Hepatocyte (in vitro differentiated cells): ENCODE data around the gene FOLR3. TPM values are rescaled to one million over a fixed set of nuclear protein-coding genes. Genes with fewer than 3 reads are reported as not detected.

Source experiments
- DNase-seq: peaks from one replicate; pipeline ENCODE4 v3.0.0-alpha.2; 2016; ENCODE audit warnings: low spot score
- H2AFZ ChIP-seq: fragments of 200-600 bp; sonication (generic); 2 replicates; pipeline ENCODE4 v1.6.0; 2016; ENCODE audit warnings: antibody characterized with exemption, mild to moderate bottlenecking
- H3K27ac ChIP-seq: fragments of 200-600 bp; sonication (generic); 2 replicates; pipeline ENCODE4 v1.5.1; 2016; ENCODE audit warnings: mild to moderate bottlenecking
- H3K27me3 ChIP-seq: fragments of 200-600 bp; sonication (generic); 2 replicates; pipeline ENCODE4 v1.6.1; 2016
- H3K36me3 ChIP-seq: fragments of 200-600 bp; sonication (generic); replicated peaks from 2 replicates; pipeline ENCODE4 v1.5.1; 2016; ENCODE audit warnings: low read depth; ENCODE audit not compliant: insufficient read depth
- H3K4me1 ChIP-seq: fragments of 200-600 bp; sonication (generic); 2 replicates; pipeline ENCODE4 v1.5.1; 2016; ENCODE audit warnings: mild to moderate bottlenecking, moderate library complexity; ENCODE audit not compliant: insufficient read depth
- H3K4me2 ChIP-seq: fragments of 200-600 bp; sonication (generic); 2 replicates; pipeline ENCODE4 v1.6.0; 2016
- H3K4me3 ChIP-seq: fragments of 200-600 bp; sonication (generic); 2 replicates; pipeline ENCODE4 v1.5.1; 2016; ENCODE audit warnings: mild to moderate bottlenecking
- H3K79me2 ChIP-seq: fragments of 200-600 bp; sonication (generic); 2 replicates; pipeline ENCODE4 v1.6.0; 2017; ENCODE audit warnings: mild to moderate bottlenecking
- H3K9me2 ChIP-seq: fragments of 200-600 bp; sonication (generic); replicated peaks from 2 replicates; pipeline ENCODE4 v1.6.0; 2017; ENCODE audit warnings: mild to moderate bottlenecking; ENCODE audit not compliant: insufficient read depth
- H3K9me3 ChIP-seq: fragments of 200-600 bp; sonication (generic); 2 replicates; pipeline ENCODE4 v1.5.1; 2016; ENCODE audit warnings: low read depth, mild to moderate bottlenecking
- H4K20me1 ChIP-seq: fragments of 200-600 bp; sonication (generic); 2 replicates; pipeline ENCODE4 v1.6.0; 2016; ENCODE audit warnings: mild to moderate bottlenecking; ENCODE audit not compliant: insufficient read depth, poor library complexity, severe bottlenecking
- CTCF ChIP-seq: fragments of 200-600 bp; sonication (generic); IDR thresholded peaks from 2 replicates; pipeline ENCODE4 v1.5.1; 2016; ENCODE audit warnings: antibody characterized with exemption, mild to moderate bottlenecking; ENCODE audit not compliant: poor library complexity
- EZH2 ChIP-seq: fragments of 200-600 bp; sonication (generic); IDR thresholded peaks from 2 replicates; pipeline ENCODE4 v1.6.1; 2016; ENCODE audit warnings: antibody characterized with exemption, mild to moderate bottlenecking, borderline replicate concordance
- EZH2phosphoT487 ChIP-seq: fragments of 200-600 bp; sonication (generic); IDR thresholded peaks from one replicate; pipeline ENCODE4 v1.6.1; 2018; ENCODE audit warnings: antibody characterized with exemption, mild to moderate bottlenecking, low read depth, moderate library complexity; ENCODE audit not compliant: unreplicated experiment, severe bottlenecking
- WGBS: methylation state at CpG from one replicate; pipeline ENCODE4 v1.1.6; 2016; ENCODE audit warnings: low lambda C conversion rate; ENCODE audit errors: missing lambda C conversion rate; 5-methylcytosine and 5-hydroxymethylcytosine counted together
- polyA plus RNA-seq: library from polyadenylated mRNA; unstranded; fragments of >200 nt; fragmentation: Nextera tagmentation; extraction: Ambion mirVana; gene quantifications from 2 replicates; pipeline ENCODE4 v1.2.1, GENCODE V29; 2016
- total RNA-seq: library from RNA; depleted of rRNA; stranded (reverse); fragments of >200 nt; gene quantifications from 2 replicates; pipeline ENCODE4 v1.2.3, GENCODE V29; 2014

The FOLR3 gene
- total and polyA plus RNA-seq, 2 experiments from 2014 or later = not detected

DNA sequence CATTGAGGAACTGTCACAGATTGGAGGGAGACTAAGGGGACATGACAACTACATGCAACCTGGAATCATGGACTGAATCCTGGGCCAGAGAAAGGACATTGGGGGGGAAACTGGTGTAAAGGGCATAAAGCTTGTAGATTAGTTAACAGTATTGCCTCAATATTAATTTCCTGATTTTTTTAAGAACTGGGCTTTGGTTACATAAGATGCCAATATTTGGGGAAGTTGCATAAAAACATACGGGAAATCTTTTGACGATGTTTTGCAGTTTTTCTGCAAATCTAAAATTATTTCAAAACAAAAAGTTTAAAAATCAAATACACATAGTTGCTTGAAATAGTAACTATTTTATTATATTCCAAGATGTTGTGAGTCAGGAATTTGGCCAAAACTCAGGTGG is 2.9 kb upstream of the FOLR3 start:
- TF ChIP-seq CTCF (no peak), EZH2 (no peak), EZH2phosphoT487 (no peak)
- Histone ChIP-seq H4K20me1 (no peaks in the 10 kb centered on the region), H3K27ac (no peak overlapping the region), H3K79me2 (no peaks in the 10 kb centered on the region), H3K4me2 (no peak overlapping the region), H3K27me3 (peaks cover 3% of the 10 kb centered on the region), H3K9me3 (no peaks in the 10 kb centered on the region), H3K4me3 (no peak overlapping the region), H2AFZ (no peak overlapping the region), H3K9me2 (no peaks in the 10 kb centered on the region), H3K4me1 (no peaks in the 10 kb centered on the region), H3K36me3 (no peaks in the 10 kb centered on the region)
- 88% methylated on average over 2 of the region's 2 CpGs for WGBS
- DNase-seq = no peak

- Histone ChIP-seq H3K4me3 (no peak overlapping the region), H3K9me3 (no peaks in the 10 kb centered on the region), H3K4me2 (no peak overlapping the region), H3K27me3 (peaks cover 3% of the 10 kb centered on the region), H3K27ac (no peak overlapping the region), H3K4me1 (no peaks in the 10 kb centered on the region), H4K20me1 (no peaks in the 10 kb centered on the region), H2AFZ (no peak overlapping the region), H3K9me2 (no peaks in the 10 kb centered on the region), H3K36me3 (no peaks in the 10 kb centered on the region), H3K79me2 (no peaks in the 10 kb centered on the region)
- TF ChIP-seq EZH2phosphoT487 = no peak
- no peak for TF ChIP-seq EZH2
- TF ChIP-seq CTCF = no peak
- no peak for DNase-seq
- WGBS = 91% methylated on average over 14 of the region's 14 CpGs
These were observed 562 bp downstream of the FOLR3 start for GRCh38 chr11:72135891-72136683.

DNA sequence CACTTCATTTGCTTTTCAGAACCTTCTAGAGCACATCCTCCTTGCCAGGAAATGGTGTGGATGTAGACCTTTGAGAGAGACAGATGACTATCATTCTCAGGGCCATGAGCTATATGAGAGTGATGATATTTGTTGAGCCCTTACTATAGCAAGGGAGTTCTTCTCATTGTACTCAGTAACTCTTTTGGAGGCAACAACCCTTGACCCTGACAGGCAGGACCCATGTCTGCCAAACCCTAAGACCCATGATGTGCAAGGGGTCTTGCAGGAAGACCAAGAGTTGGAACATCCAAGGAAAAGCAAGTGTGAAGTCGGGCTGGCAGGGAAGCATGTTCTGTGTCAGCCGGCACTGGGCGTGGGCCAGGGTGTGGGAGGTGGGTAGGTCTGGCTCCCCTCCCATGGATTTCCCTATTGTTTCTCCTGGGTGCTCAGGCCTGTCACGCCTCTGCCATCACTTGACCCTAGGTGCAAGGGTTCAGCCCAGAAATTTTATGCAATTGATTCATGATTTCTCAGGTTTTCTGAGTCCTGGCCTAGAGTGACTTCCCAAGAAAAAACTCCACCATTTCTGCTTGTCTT is 1.2 kb downstream of the FOLR3 start:
- Histone ChIP-seq H3K4me3 (no peak overlapping the region), H3K9me3 (no peaks in the 10 kb centered on the region), H3K27me3 (peaks cover under 1% of the 10 kb centered on the region), H3K79me2 (no peaks in the 10 kb centered on the region), H3K27ac (no peak overlapping the region), H3K4me1 (no peaks in the 10 kb centered on the region), H2AFZ (no peak overlapping the region), H3K36me3 (no peaks in the 10 kb centered on the region), H4K20me1 (no peaks in the 10 kb centered on the region), H3K4me2 (no peak overlapping the region), H3K9me2 (no peaks in the 10 kb centered on the region)
- 89% methylated on average over 4 of the region's 4 CpGs for WGBS
- no peak for DNase-seq
- TF ChIP-seq CTCF = no peak
- TF ChIP-seq EZH2phosphoT487 = no peak
- no peak for TF ChIP-seq EZH2
